PC-9 (cell line): ENCODE measurements around the gene LRRC4C.

ENCODE experiments used
- EZH2 ChIP-seq: fragments of 200-600 bp; sonication (generic); IDR thresholded peaks from 2 replicates; pipeline ENCODE4 v1.8.0; 2017; ENCODE audit warnings: antibody characterized with exemption, low read depth
- TF ChIP-seq, protein P1 (sequence below): fragments of 200-600 bp; sonication (generic); conservative IDR thresholded peaks from 2 replicates; pipeline ENCODE4 v1.6.1; 2017; ENCODE audit warnings: mixed run types, antibody characterized with exemption, mild to moderate bottlenecking, moderate library complexity

DNA sequence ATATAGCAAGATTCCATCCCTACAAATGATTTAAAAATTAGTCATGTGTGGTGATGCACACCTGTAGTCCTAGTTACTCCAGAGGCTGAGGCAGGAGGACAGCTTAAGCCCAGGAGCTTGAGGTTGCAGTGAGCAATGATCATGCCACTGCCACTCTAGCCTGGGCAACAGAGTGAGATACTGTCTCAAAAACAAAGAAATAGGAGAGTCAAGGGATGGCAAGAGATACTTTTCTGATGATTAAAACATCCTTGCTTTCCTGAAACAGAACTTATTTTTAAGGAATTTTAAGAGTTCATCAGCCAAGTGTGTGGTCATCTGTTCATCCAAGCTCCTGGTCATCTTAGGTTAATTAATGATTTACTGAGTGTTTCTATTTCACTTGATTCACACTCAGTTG, 1252.0 kb downstream of the LRRC4C start:
- TF ChIP-seq, protein P1, sequence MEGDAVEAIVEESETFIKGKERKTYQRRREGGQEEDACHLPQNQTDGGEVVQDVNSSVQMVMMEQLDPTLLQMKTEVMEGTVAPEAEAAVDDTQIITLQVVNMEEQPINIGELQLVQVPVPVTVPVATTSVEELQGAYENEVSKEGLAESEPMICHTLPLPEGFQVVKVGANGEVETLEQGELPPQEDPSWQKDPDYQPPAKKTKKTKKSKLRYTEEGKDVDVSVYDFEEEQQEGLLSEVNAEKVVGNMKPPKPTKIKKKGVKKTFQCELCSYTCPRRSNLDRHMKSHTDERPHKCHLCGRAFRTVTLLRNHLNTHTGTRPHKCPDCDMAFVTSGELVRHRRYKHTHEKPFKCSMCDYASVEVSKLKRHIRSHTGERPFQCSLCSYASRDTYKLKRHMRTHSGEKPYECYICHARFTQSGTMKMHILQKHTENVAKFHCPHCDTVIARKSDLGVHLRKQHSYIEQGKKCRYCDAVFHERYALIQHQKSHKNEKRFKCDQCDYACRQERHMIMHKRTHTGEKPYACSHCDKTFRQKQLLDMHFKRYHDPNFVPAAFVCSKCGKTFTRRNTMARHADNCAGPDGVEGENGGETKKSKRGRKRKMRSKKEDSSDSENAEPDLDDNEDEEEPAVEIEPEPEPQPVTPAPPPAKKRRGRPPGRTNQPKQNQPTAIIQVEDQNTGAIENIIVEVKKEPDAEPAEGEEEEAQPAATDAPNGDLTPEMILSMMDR: no peak
- TF ChIP-seq EZH2: no peak
